HT1080 (cell line): Measurements from ENCODE around the gene UGT2B11. TPM values are rescaled to one million over a fixed set of nuclear protein-coding genes. Genes with fewer than 3 reads are reported as not detected.
"Not testable (repeated sequence)": the region's sequence is repeated elsewhere in the genome, so short reads cannot be mapped to it uniquely, and the experiment has no call there.

Source experiments
- DNase-seq: peaks from one replicate; pipeline ENCODE4 v3.0.0-alpha.2; 2015; ENCODE audit warnings: low read depth
- total RNA-seq: library from RNA; depleted of rRNA; stranded (reverse); fragments of >200 nt; shearing (Covaris generic); gene quantifications from 2 replicates; pipeline ENCODE4 v1.2.3, GENCODE V29; 2014; rRNA removed

UGT2B11 gene
- total RNA-seq, 1 experiment from 2014 or later: not detected

- peak; percentile 70 for DNase-seq
These were observed 44.1 kb downstream of the UGT2B11 start for GRCh38 chr4:69170233-69171134.

GRCh38 chr4:69169171-69169570, 45.4 kb downstream of the UGT2B11 start:
- DNase-seq: not testable (repeated sequence)

- DNase-seq: peak; percentile 33
These were observed 47.2 kb downstream of the UGT2B11 start for GRCh38 chr4:69167300-69167699.

GRCh38 chr4:69166376-69166775, 48.2 kb downstream of the UGT2B11 start:
- not testable (repeated sequence) for DNase-seq

GRCh38 chr4:69165707-69166106, 48.8 kb downstream of the UGT2B11 start:
- not testable (repeated sequence) for DNase-seq

- DNase-seq: no peak
These were observed 57.6 kb downstream of the UGT2B11 start for GRCh38 chr4:69156913-69157312.

GRCh38 chr4:69154021-69154420, 60.5 kb downstream of the UGT2B11 start:
- DNase-seq: no peak

Other genes with a start within 250 kb of the UGT2B11 start
- not detected in 2 replicates for gene UGT2B7, start 118.3 kb downstream of the UGT2B11 start, total RNA-seq
- gene UGT2B28, start 65.7 kb upstream of the UGT2B11 start, total RNA-seq: not detected in 2 replicates